ENCODE data around the gene KCNIP4. TPM values are rescaled to one million over a fixed set of nuclear protein-coding genes. Genes with fewer than 3 reads are reported as not detected.

Gene KCNIP4
- total and polyA plus RNA-seq, 2 experiments from 2014 or later = 0.14 to 0.63 TPM

GRCh38 chr4:21092531-21092930, 856.0 kb downstream of the KCNIP4 start:
- Histone ChIP-seq H3K27ac (ENCODE audit: low read depth) (no peak overlapping the region), H3K4me3 (no peak overlapping the region), H3K27me3 (ENCODE audit: insufficient read depth) (no peaks in the 10 kb centered on the region), H3K4me1 (ENCODE audit: insufficient read depth) (no peaks in the 10 kb centered on the region), H3F3A (replicated peaks; ENCODE audit: low read depth) (no peaks in the 10 kb centered on the region), H3K4me2 (no peak overlapping the region), H4K20me1 (replicated peaks; ENCODE audit: insufficient read depth) (no peaks in the 10 kb centered on the region), H3K79me2 (replicated peaks; ENCODE audit: insufficient read depth) (no peaks in the 10 kb centered on the region), H2AFZ (no peak overlapping the region), H3K36me3 (ENCODE audit: insufficient read depth) (no peaks in the 10 kb centered on the region), H3K9me2 (ENCODE audit: insufficient read depth) (peaks cover 3% of the 10 kb centered on the region; the same call in 1 of the 2 replicates)
- Mint-ChIP-seq H3K4me3 (no peak overlapping the region), H3K36me3 (ENCODE audit: low read depth) (no peaks in the 10 kb centered on the region), H3K27ac (no peak overlapping the region), H3K9me3 (no peaks in the 10 kb centered on the region), H3K4me1 (no peaks in the 10 kb centered on the region), H3K27me3 (ENCODE audit: insufficient read depth, low read depth, poor library complexity) (peaks cover 1% of the 10 kb centered on the region)
- TF ChIP-seq STAT1 (IDR thresholded peaks at IDR 0.05; ENCODE audit: unreplicated experiment) (no peak), CTCF (conservative IDR thresholded peaks at IDR 0.05; ENCODE audit: low read depth in 2 of 2) (no peak), EZH2 (IDR thresholded peaks at IDR 0.05; ENCODE audit: low read depth, unreplicated experiment) (no peak), ZNF462 (CRISPR knock-in tag; IDR thresholded peaks at IDR 0.05) (no peak), CREB1 (CRISPR knock-in tag; IDR thresholded peaks at IDR 0.05; ENCODE audit: low read depth) (no peak), REST (IDR thresholded peaks at IDR 0.05; ENCODE audit: unreplicated experiment) (no peak), ZNF331 (CRISPR knock-in tag; IDR thresholded peaks at IDR 0.05; ENCODE audit: low read depth) (no peak), ZNF114 (CRISPR knock-in tag; IDR thresholded peaks at IDR 0.05) (no peak), JUNB (IDR thresholded peaks at IDR 0.05; ENCODE audit: unreplicated experiment) (no peak), ETS1 (IDR thresholded peaks at IDR 0.05) (no peak), EZH2phosphoT487 (IDR thresholded peaks at IDR 0.05; ENCODE audit: unreplicated experiment) (no peak), NANOG (IDR thresholded peaks at IDR 0.05; ENCODE audit: borderline replicate concordance) (no peak), POLR2AphosphoS5 (IDR thresholded peaks at IDR 0.05; ENCODE audit: low read depth) (no peak)
- DNase-seq (ENCODE audit: low spot score) (no peak), ATAC-seq (no peak)
